Posterior cingulate gyrus (tissue), 11 donors: ENCODE results near the gene TOMM7.
"Not testable (repeated sequence)": the region's sequence is repeated elsewhere in the genome, so short reads cannot be mapped to it uniquely, and the experiment has no call there.

ENCODE experiments used
- DNase-seq, 10 donors: peaks; one replicate each; pipeline versions ENCODE4 v3.0.0 to v3.0.0-alpha.2; 2020 to 2021; ENCODE audit warnings: mixed read lengths in 3 of 10
- intact Hi-C: fragments of 100-400 bp; cut with DNase I; formaldehyde crosslinking; loops from one replicate; pipeline ENCODE4 v1.15.1; 2023

TOMM7 gene

DNA sequence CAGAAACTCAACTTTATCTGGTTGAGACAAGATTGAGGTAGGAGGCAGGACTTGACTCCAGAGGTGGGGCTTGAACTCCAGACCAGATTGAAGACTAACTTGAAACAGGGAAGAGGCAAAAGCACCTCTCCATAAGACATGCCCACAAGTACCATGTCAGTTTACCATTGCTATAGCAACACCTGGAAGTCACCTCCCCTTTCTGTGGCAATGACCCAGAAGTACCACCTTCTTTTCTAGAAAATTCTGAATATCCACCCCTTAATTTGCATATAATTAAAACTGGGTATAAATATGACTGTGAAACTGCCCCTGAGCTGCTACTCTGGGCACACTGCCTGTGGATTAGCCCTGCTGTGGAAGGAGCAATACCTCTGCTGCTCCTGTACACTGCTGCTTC is 4.9 kb upstream of the TOMM7 start:
- intact Hi-C loops = loop anchor here (10.0 kb wide), 1 partner anchor 263 kb away; no protein-coding TSS in a partner anchor
- no peak for DNase-seq

- intact Hi-C loops = loop anchor here (10.0 kb wide), 1 partner anchor 262 kb away; no protein-coding TSS in a partner anchor
- no peak for DNase-seq
Measured at GRCh38 chr7:22826593-22826992, 3.9 kb upstream of the TOMM7 start.

GRCh38 chr7:22824760-22825159 is 2.1 kb upstream of the TOMM7 start:
- DNase-seq = no peak
- intact Hi-C loops = loop anchor here (5.0 to 10.0 kb wide), 2 partner anchors 188 to 260 kb away; partner anchors contain the start of gene HYCC1

GRCh38 chr7:22823142-22823497 is 471 bp upstream of the TOMM7 start:
- no peak for DNase-seq
- intact Hi-C loops = loop anchor here (2.0 to 10.0 kb wide), 3 partner anchors 189 to 258 kb away; partner anchors contain the start of gene HYCC1

DNA sequence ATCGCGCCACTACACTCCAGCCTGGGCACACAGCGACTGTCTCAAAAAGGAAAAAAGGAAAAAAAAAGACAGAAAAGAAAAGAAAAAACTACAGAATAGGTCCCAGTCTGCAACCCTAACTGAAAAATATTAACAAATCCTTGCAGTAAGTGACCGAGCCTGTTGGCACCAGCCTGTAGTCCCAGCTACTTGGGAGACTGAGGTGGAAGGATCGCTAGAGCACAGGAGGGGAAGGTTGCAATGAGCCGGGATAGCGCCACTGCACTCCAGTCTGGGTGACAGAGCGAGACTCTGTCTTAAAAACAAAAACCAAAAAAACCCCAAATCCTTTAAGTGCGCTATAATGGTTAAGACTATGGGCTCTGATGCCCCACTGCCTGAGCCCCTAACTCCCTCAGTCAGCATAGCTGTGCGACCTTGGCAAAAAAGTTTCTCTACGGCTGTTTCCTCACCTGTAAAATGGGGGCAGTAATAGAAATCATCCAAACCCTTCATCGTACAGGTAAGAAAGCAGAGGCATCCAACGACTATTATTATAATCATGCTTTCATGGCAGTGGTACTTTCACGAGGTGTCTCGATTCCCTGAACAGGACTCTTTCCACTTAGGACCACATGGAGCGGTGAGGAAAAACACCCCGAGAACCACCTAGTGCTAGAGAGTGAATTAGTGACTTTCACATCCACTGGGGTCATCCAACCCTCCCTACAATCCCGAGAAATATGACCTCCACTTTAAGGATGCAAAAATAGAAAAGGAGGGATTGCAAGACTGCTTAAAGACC is 755 bp downstream of the TOMM7 start:
- intact Hi-C loops = loop anchor here (2.0 to 10.0 kb wide), 3 partner anchors 190 to 257 kb away; partner anchors contain the start of gene HYCC1
- peak in 1 of 10 donors; percentile 5 for DNase-seq

GRCh38 chr7:22819476-22819875 is 3.2 kb downstream of the TOMM7 start:
- no peak for DNase-seq
- intact Hi-C loops = no loop called here

DNA sequence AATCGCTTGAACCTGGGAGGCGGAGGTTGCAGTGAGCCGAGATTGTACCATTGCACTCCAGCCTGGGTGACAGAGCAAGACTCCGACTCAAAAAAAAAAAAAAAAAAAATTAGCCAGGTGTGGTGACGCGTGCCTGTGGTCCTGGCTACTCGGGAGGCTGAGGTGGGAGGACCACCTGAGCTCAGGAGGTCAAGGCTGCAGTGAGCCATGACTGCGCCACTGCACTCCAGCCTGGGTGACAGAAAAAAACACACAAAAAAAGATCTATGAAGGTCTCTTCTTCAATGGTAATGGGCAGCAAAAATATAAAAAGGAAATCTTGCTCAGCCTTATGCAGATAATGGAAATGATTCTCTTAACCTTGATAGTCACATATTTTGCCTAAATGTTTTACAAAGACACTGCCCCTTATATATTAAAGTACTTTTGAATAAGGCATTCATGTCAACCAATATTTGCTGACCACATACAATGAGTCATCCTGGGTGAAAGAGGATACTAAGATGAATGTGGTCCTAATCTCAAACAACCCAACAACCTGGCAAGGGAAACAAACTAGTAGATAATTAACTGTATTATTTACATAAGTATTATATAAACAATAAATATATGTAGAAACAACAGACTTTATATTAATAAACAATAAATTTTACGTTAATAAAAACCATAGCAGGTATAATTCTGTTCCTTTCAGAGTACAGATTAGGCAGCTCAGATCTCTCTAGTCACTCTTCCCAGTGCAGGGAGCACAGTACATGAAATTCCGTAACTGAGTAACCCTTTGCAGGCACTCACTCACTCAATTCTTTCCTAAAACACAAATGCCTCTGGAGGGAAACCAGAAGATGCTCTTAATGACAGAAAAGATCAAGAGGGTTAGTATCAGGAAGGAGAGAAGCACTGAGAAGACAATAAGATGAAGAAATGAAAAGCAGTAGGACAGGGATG is 8.1 kb downstream of the TOMM7 start:
- no peak for DNase-seq
- intact Hi-C loops = no loop called here

- DNase-seq = no peak
- intact Hi-C loops = no loop called here
Measured at GRCh38 chr7:22812353-22812752, 10.3 kb downstream of the TOMM7 start.

DNA sequence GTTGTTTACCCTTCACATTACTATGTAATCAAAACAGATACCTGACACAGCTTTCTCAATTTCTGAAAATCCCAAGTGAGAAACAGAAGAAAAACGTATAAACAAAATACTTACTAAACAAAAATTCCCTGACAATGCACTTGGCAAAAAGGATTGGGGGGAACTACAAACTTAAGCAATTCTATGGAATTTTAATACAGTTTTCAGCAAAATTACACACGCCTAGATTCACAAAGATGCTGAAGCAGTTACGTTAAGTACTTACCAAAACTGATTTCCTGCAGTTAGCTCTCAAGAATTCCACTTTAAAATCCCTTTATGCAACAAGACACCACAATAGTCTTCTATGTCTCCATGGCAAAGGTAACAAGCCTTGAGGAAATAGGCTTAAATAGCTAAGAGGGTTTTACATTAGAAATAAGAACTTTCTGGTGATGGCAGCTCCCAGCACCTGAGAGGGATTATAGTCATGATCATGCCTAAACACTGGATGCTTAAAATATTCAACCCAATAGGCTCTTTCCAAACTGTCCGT is 10.8 kb downstream of the TOMM7 start:
- intact Hi-C loops = no loop called here
- DNase-seq = no peak

DNA sequence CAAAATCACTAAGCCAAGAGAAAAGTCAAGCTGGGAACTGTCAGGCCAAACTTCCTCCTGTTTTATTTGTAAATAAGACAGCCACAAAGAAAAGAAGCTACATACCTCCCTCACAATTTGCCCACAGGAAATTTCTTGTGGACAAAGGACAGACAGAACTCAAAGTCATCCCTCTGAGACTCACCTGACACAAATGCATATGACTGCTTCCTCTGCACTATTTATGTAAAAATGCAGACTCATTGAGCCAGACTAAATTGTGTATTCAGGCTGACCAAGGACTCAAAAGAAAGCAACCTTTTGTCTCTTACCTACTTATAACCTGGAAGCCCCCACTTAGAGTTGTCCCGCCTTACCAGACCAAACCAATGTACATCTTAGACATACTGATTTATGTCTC is 11.8 kb downstream of the TOMM7 start:
- DNase-seq = no peak
- intact Hi-C loops = no loop called here

DNA sequence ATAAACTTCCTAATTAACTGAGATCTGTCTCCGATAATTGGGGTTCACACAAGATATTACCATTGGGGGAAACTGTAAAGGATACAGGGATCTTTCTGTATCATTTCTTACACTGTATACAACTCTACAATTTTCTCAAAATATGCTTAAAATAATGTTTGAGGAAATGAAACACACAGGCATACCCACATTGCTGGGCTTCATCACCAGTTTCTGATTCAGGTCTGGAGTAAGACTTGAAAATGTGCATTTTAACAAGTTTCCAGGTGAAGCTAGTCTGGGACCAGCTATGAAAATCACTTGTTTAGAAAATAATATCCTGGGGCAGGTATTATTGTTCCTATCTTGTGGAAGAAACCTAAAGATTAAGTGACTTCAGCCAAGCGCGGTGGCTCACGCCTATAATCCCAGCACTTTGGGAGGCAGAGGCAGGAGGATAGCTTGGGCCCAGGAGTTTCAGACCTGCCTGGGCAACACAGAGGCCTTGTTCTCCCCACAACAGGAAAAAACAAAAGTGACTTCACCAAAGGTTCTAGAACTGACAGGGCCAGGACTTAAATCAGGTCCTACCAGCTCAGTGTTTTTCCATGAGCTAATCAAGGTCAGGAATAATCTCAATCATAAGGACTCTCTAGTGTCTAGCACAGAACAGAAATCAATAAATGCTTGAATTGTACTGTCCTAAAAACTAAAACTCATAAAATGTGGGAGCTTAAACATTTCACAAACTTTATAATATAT is 12.6 kb downstream of the TOMM7 start:
- intact Hi-C loops = no loop called here
- DNase-seq = no peak

- intact Hi-C loops = no loop called here
- DNase-seq = no peak
Measured at GRCh38 chr7:22808140-22808539, 14.5 kb downstream of the TOMM7 start.

DNA sequence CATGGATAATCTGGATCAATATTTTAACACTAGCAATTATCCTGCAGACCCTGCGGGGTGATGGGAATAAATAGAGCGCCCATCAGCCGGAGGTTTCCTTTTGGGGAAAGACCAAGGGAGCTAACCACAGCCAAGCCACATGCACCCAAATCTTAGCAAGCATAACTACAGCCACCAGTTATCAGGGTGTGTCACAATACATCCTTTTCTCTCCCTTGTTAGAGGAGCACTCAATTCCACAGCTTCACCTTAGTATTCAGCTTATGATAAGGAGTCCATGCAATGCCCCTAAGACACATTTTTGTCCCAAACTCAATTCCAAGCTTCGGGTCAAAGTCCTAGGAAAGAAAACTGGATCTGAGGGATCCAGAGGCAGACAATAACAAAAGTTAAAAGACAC is 15.9 kb downstream of the TOMM7 start:
- DNase-seq = no peak
- intact Hi-C loops = no loop called here

- DNase-seq = no peak
- intact Hi-C loops = no loop called here
Measured at GRCh38 chr7:22805227-22805626, 17.4 kb downstream of the TOMM7 start.

DNA sequence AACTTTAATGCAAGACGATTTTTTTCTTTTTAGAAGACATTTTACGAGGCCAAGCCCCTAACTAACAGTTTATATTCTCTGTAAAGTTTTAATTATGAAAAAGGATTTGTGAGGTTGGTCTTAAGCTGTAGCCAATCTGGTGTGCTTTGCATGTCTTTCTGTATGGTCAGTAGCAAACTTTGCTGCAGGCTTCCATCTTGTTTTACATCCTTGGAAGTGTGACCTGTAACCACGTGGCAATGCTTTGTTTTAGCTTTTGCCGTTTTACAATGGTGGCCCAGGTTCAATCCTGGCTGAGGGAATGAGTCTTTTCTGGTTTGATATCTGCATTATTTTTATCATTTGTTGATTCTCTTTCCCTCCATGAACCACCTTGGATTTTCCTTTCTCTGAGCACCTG is 19.8 kb downstream of the TOMM7 start:
- DNase-seq, intact Hi-C loops: not testable (repeated sequence)

- intact Hi-C loops = no loop called here
- no peak for DNase-seq
Measured at GRCh38 chr7:22802426-22802825, 20.2 kb downstream of the TOMM7 start.

DNA sequence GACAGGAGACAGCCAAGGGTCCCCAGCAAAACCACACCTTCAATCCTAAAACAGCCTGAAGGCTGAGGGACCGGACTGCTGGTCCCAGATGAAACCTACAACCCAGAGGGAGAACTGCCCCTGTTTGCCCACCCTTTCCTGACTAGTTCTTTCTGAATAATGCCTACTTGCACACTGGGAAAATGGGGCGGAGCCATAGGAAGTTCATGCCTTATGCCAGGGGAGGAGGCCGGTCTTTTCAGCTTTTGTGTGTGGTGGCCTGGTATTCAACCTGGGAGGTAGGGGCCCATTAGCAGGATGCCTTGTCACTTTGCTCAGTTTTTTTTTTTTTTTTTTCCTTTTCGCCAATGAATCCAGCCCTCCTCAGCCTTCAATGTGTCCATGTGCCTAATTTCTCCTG is 20.7 kb downstream of the TOMM7 start:
- intact Hi-C loops = no loop called here
- no peak for DNase-seq

GRCh38 chr7:22799633-22800032 is 23.0 kb downstream of the TOMM7 start:
- no peak for DNase-seq
- intact Hi-C loops = no loop called here

DNA sequence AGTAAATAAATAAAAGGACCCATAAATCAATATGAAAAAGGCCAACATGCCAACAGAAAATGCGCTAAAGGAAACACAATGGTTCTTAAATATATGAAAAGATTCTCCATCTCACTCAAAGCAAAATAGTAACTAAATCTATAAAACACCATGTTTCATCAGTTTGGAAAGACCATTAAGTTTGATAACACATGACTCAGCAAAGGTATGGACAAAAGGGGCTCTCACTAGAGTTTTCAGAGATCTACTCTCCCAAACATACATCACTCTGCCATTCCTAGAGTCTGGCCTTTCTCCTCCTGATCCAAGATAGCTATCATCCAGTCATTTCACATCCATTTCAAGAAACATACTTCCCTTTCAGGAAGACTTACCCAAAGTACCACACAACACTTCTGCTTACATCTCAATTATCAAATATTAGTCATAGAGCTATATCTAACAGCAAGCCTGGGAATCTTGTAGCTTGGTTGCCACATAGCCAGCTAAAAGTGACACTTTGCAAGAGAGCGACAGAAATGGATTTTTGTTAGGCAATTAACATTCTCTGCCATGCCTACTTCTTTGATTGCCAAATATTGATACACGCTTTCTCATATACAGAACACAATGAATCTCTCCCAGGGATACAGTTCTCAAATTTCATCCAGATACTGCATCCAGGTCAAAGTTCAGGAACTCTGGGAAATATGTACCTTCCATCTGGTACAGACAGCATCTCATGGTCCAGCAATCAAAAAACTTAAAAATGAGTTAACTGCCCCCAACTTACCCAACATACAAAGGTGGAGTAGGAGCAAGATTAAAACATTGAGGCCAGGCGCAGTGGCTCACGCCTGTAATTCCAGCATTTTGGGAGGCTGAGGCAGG is 28.8 kb downstream of the TOMM7 start:
- intact Hi-C loops = no loop called here
- no peak for DNase-seq
